Measurements from ENCODE around the gene CNTN5. TPM values are rescaled to one million over a fixed set of nuclear protein-coding genes. Genes with fewer than 3 reads are reported as not detected.

Gene CNTN5
- total RNA-seq, 2 donors from 2014 or later, result not detected

- ATAC-seq (replicated peaks), result no peak
- Mint-ChIP-seq H3K4me1 (no peaks in the 10 kb centered on the region), H3K9me3 (peaks cover 7% of the 10 kb centered on the region), H3K27ac (no peak overlapping the region), H3K27me3 (no peaks in the 10 kb centered on the region), H3K4me3 (no peak overlapping the region), H3K36me3 (ENCODE audit: low read depth) (no peaks in the 10 kb centered on the region)
Observed at GRCh38 chr11:99568808-99569207, 548.1 kb downstream of the CNTN5 start.

- Mint-ChIP-seq H3K9me3 (peaks cover 16% of the 10 kb centered on the region), H3K36me3 (ENCODE audit: low read depth) (no peaks in the 10 kb centered on the region), H3K27me3 (no peaks in the 10 kb centered on the region), H3K4me3 (no peak overlapping the region), H3K27ac (no peak overlapping the region), H3K4me1 (no peaks in the 10 kb centered on the region)
- ATAC-seq (replicated peaks), result no peak
Observed at GRCh38 chr11:99571094-99571493, 550.3 kb downstream of the CNTN5 start.

GRCh38 chr11:99584830-99585229, 564.1 kb downstream of the CNTN5 start:
- H3K9me3 Mint-ChIP-seq, result peaks cover 16% of the 10 kb centered on the region
- H3K4me3 Mint-ChIP-seq, result no peak overlapping the region
- H3K27me3 Mint-ChIP-seq, result no peaks in the 10 kb centered on the region
- no peaks in the 10 kb centered on the region for H3K4me1 Mint-ChIP-seq
- ATAC-seq (replicated peaks), result no peak
- H3K27ac Mint-ChIP-seq, result no peak overlapping the region
- H3K36me3 Mint-ChIP-seq (ENCODE audit: low read depth), result no peaks in the 10 kb centered on the region

GRCh38 chr11:99585606-99586005, 564.9 kb downstream of the CNTN5 start:
- Mint-ChIP-seq H3K9me3 (peaks cover 14% of the 10 kb centered on the region), H3K27ac (no peak overlapping the region), H3K27me3 (no peaks in the 10 kb centered on the region), H3K4me1 (no peaks in the 10 kb centered on the region), H3K4me3 (no peak overlapping the region), H3K36me3 (ENCODE audit: low read depth) (no peaks in the 10 kb centered on the region)
- ATAC-seq (replicated peaks), result no peak

- H3K4me3 Mint-ChIP-seq, result no peak overlapping the region
- H3K36me3 Mint-ChIP-seq (ENCODE audit: low read depth), result no peaks in the 10 kb centered on the region
- peaks cover 17% of the 10 kb centered on the region for H3K9me3 Mint-ChIP-seq
- ATAC-seq (replicated peaks), result no peak
- no peaks in the 10 kb centered on the region for H3K27me3 Mint-ChIP-seq
- H3K27ac Mint-ChIP-seq, result no peak overlapping the region
- no peaks in the 10 kb centered on the region for H3K4me1 Mint-ChIP-seq
Observed at GRCh38 chr11:99589771-99590170, 569.0 kb downstream of the CNTN5 start.

GRCh38 chr11:99592266-99592665, 571.5 kb downstream of the CNTN5 start:
- Mint-ChIP-seq H3K9me3 (peaks cover 13% of the 10 kb centered on the region), H3K27me3 (no peaks in the 10 kb centered on the region), H3K4me1 (no peaks in the 10 kb centered on the region), H3K36me3 (ENCODE audit: low read depth) (no peaks in the 10 kb centered on the region), H3K4me3 (no peak overlapping the region), H3K27ac (no peak overlapping the region)
- ATAC-seq (replicated peaks), result no peak

- H3K9me3 Mint-ChIP-seq, result peaks cover 13% of the 10 kb centered on the region
- no peaks in the 10 kb centered on the region for H3K36me3 Mint-ChIP-seq (ENCODE audit: low read depth)
- no peak overlapping the region for H3K27ac Mint-ChIP-seq
- H3K4me1 Mint-ChIP-seq, result no peaks in the 10 kb centered on the region
- H3K4me3 Mint-ChIP-seq, result no peak overlapping the region
- no peaks in the 10 kb centered on the region for H3K27me3 Mint-ChIP-seq
- no peak for ATAC-seq (replicated peaks)
Observed at GRCh38 chr11:99593197-99593596, 572.4 kb downstream of the CNTN5 start.

- Mint-ChIP-seq H3K9me3 (peaks cover 4% of the 10 kb centered on the region), H3K4me3 (no peak overlapping the region), H3K36me3 (ENCODE audit: low read depth) (no peaks in the 10 kb centered on the region), H3K27me3 (no peaks in the 10 kb centered on the region), H3K27ac (no peak overlapping the region), H3K4me1 (no peaks in the 10 kb centered on the region)
- no peak for ATAC-seq (replicated peaks)
Observed at GRCh38 chr11:99601179-99601578, 580.4 kb downstream of the CNTN5 start.

- H3K27me3 Mint-ChIP-seq, result no peaks in the 10 kb centered on the region
- H3K4me3 Mint-ChIP-seq, result no peak overlapping the region
- no peaks in the 10 kb centered on the region for H3K36me3 Mint-ChIP-seq (ENCODE audit: low read depth)
- no peak overlapping the region for H3K27ac Mint-ChIP-seq
- H3K4me1 Mint-ChIP-seq, result no peaks in the 10 kb centered on the region
- ATAC-seq (replicated peaks), result no peak
- peaks cover 14% of the 10 kb centered on the region for H3K9me3 Mint-ChIP-seq
Observed at GRCh38 chr11:99614352-99614751, 593.6 kb downstream of the CNTN5 start.

GRCh38 chr11:99630629-99631028, 609.9 kb downstream of the CNTN5 start:
- ATAC-seq (replicated peaks), result no peak
- H3K36me3 Mint-ChIP-seq (ENCODE audit: low read depth), result no peaks in the 10 kb centered on the region
- no peak overlapping the region for H3K27ac Mint-ChIP-seq
- no peaks in the 10 kb centered on the region for H3K27me3 Mint-ChIP-seq
- H3K4me3 Mint-ChIP-seq, result no peak overlapping the region
- peaks cover 15% of the 10 kb centered on the region for H3K9me3 Mint-ChIP-seq
- H3K4me1 Mint-ChIP-seq, result no peaks in the 10 kb centered on the region

GRCh38 chr11:99631618-99632017, 610.9 kb downstream of the CNTN5 start:
- Mint-ChIP-seq H3K4me1 (no peaks in the 10 kb centered on the region), H3K9me3 (peaks cover 15% of the 10 kb centered on the region), H3K27ac (no peak overlapping the region)

GRCh38 chr11:99632969-99633368, 612.2 kb downstream of the CNTN5 start:
- H3K4me3 Mint-ChIP-seq, result no peak overlapping the region
- peaks cover 15% of the 10 kb centered on the region for H3K9me3 Mint-ChIP-seq
- no peak overlapping the region for H3K27ac Mint-ChIP-seq
- H3K27me3 Mint-ChIP-seq, result no peaks in the 10 kb centered on the region
- H3K4me1 Mint-ChIP-seq, result no peaks in the 10 kb centered on the region
- H3K36me3 Mint-ChIP-seq (ENCODE audit: low read depth), result no peaks in the 10 kb centered on the region
- no peak for ATAC-seq (replicated peaks)

More at GRCh38 chr11:99631618-99632017, 610.9 kb downstream of the CNTN5 start:
- no peaks in the 10 kb centered on the region for H3K27me3 Mint-ChIP-seq
- no peaks in the 10 kb centered on the region for H3K36me3 Mint-ChIP-seq (ENCODE audit: low read depth)
- ATAC-seq (replicated peaks), result no peak
- H3K4me3 Mint-ChIP-seq, result no peak overlapping the region

GRCh38 chr11:99634581-99634980, 613.8 kb downstream of the CNTN5 start:
- no peaks in the 10 kb centered on the region for H3K36me3 Mint-ChIP-seq (ENCODE audit: low read depth)
- H3K4me3 Mint-ChIP-seq, result no peak overlapping the region
- H3K27ac Mint-ChIP-seq, result no peak overlapping the region
- H3K4me1 Mint-ChIP-seq, result no peaks in the 10 kb centered on the region
- H3K27me3 Mint-ChIP-seq, result no peaks in the 10 kb centered on the region
- no peak for ATAC-seq (replicated peaks)
- peaks cover 15% of the 10 kb centered on the region for H3K9me3 Mint-ChIP-seq

- Mint-ChIP-seq H3K9me3 (peaks cover 36% of the 10 kb centered on the region), H3K36me3 (ENCODE audit: low read depth) (no peaks in the 10 kb centered on the region), H3K27ac (no peak overlapping the region), H3K4me3 (no peak overlapping the region), H3K4me1 (no peaks in the 10 kb centered on the region), H3K27me3 (no peaks in the 10 kb centered on the region)
- ATAC-seq (replicated peaks), result no peak
Observed at GRCh38 chr11:99638073-99638553, 617.4 kb downstream of the CNTN5 start.

GRCh38 chr11:99640671-99641070, 619.9 kb downstream of the CNTN5 start:
- Mint-ChIP-seq H3K4me1 (no peaks in the 10 kb centered on the region), H3K4me3 (no peak overlapping the region), H3K9me3 (peaks cover 20% of the 10 kb centered on the region), H3K27ac (no peak overlapping the region), H3K27me3 (no peaks in the 10 kb centered on the region), H3K36me3 (ENCODE audit: low read depth) (no peaks in the 10 kb centered on the region)
- ATAC-seq (replicated peaks), result no peak

GRCh38 chr11:99645934-99646333, 625.2 kb downstream of the CNTN5 start:
- Mint-ChIP-seq H3K9me3 (peaks cover 12% of the 10 kb centered on the region), H3K4me3 (no peak overlapping the region), H3K27me3 (no peaks in the 10 kb centered on the region), H3K4me1 (no peaks in the 10 kb centered on the region), H3K27ac (no peak overlapping the region), H3K36me3 (ENCODE audit: low read depth) (no peaks in the 10 kb centered on the region)
- ATAC-seq (replicated peaks), result no peak
